GM18867 (cell line): ENCODE results near the gene MERTK.
"Not testable (repeated sequence)": the region's sequence is repeated elsewhere in the genome, so short reads cannot be mapped to it uniquely, and the experiment has no call there.

Experiments
- ATAC-seq: cut with Tn5 transposase; IDR thresholded peaks from one replicate; pipeline ENCODE4 v1.9.1; 2021; ENCODE audit warnings: mild to moderate bottlenecking, moderate library complexity; ENCODE audit not compliant: unreplicated experiment

Gene MERTK

GRCh38 chr2:111909079-111909478 lies 10.7 kb downstream of the MERTK start:
- ATAC-seq = no peak

- not testable (repeated sequence) for ATAC-seq
These were observed 11.6 kb downstream of the MERTK start for GRCh38 chr2:111909997-111910396.

- no peak for ATAC-seq
These were observed 12.3 kb downstream of the MERTK start for GRCh38 chr2:111910609-111911277.

GRCh38 chr2:111911295-111911977 lies 13.0 kb downstream of the MERTK start:
- ATAC-seq = not testable (repeated sequence)

GRCh38 chr2:111912547-111912946 lies 14.1 kb downstream of the MERTK start:
- ATAC-seq = no peak

- no peak for ATAC-seq
These were observed 18.7 kb downstream of the MERTK start for GRCh38 chr2:111917106-111917505.

- no peak for ATAC-seq
These were observed 20.0 kb downstream of the MERTK start for GRCh38 chr2:111918383-111918806.

GRCh38 chr2:111919365-111919764 lies 21.0 kb downstream of the MERTK start:
- no peak for ATAC-seq

GRCh38 chr2:111919794-111920608 lies 21.6 kb downstream of the MERTK start:
- no peak for ATAC-seq

- ATAC-seq = no peak
These were observed 24.9 kb downstream of the MERTK start for GRCh38 chr2:111923276-111923804.

GRCh38 chr2:111924617-111925107 lies 26.3 kb downstream of the MERTK start:
- ATAC-seq = no peak

- no peak for ATAC-seq
These were observed 29.3 kb downstream of the MERTK start for GRCh38 chr2:111927723-111928122.

- no peak for ATAC-seq
These were observed 32.0 kb downstream of the MERTK start for GRCh38 chr2:111930409-111930808.

- no peak for ATAC-seq
These were observed 32.5 kb downstream of the MERTK start for GRCh38 chr2:111930875-111931274.

GRCh38 chr2:111932841-111933291 lies 34.5 kb downstream of the MERTK start:
- no peak for ATAC-seq

- ATAC-seq = not testable (repeated sequence)
These were observed 35.5 kb downstream of the MERTK start for GRCh38 chr2:111933900-111934299.

- no peak for ATAC-seq
These were observed 38.5 kb downstream of the MERTK start for GRCh38 chr2:111936881-111937280.

- no peak for ATAC-seq
These were observed 40.0 kb downstream of the MERTK start for GRCh38 chr2:111938392-111938791.

GRCh38 chr2:111940333-111941196 lies 42.2 kb downstream of the MERTK start:
- no peak for ATAC-seq

GRCh38 chr2:111941531-111941930 lies 43.1 kb downstream of the MERTK start:
- ATAC-seq = no peak
